HG03280 (cell line): ENCODE measurements around the gene ATXN1.
A peak's percentile ranks its signal among the peaks of the same experiment; 100 is the strongest.

Experiments
- ATAC-seq: cut with Tn5 transposase; IDR thresholded peaks from one replicate; pipeline ENCODE4 v1.9.1; 2021; ENCODE audit warnings: mild to moderate bottlenecking, moderate library complexity; ENCODE audit not compliant: unreplicated experiment

Gene ATXN1

GRCh38 chr6:16326971-16327776, 434.1 kb downstream of the ATXN1 start:
- no peak for ATAC-seq

DNA sequence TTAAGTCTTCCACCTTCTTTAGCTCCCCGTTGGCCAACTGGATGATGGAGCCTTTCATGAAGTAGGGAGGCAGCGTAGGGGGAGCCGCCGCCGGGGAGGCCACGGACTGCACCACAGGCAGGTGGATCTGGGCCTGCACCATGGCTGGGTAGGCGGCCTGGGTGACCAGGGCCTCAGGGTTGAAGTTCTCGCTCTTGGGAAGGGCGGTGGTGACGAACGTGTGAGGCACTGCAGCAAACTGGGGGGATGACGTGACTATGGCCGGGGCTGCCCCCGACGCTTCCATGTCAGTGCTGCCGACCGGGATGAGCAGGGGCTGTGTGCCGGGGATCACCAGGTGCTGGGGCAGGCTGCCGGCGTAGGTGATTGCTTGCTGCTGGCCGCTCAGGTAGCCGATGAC, 434.7 kb downstream of the ATXN1 start:
- no peak for ATAC-seq

DNA sequence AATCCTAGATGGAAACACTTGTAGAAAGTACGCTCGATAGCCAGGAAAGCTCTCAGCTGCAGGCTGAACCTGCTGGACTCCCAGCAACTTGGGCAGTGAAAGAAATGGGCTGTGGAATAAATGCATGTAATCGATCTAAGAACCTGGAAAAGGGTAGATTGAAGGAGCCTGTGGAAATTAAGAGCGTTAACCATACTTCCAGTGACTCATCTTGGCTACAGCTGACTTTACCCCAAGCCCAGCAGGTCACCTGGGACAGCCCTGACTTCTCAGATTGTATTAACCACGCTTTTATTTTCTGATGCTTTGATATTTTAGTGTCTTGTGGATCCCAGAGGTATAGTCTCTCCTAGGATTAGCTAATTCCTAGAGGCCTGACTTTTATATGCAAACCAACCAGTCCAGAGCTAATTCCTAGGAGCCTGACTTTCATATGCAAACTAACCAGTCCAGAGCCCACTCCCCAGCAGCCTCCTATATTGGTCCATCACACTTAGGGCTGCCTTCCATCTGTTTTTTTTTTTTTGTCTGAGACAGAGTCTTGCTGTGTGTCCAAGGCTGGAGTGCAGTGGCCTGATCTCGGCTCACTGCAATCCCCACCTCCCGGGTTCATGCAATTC, 436.5 kb downstream of the ATXN1 start:
- ATAC-seq, result no peak

DNA sequence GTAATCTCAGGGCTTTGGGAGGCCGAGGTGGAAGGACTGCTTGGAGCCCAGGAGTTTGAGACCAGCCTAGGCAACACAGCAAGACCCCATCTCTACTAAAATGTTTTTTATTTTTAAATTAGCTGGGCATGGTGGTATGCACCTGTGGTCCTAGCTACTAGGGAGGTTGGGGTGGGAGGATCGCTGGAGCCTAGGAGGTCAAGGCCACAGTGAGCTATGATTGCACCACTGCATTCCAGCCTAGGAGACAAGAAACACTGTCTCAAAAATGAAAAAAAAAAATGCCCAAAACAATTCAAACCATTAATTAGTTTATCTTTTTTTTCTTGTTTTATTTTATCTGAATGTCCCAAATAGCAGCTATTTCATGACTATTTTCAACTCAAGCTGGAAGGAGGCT, 437.1 kb downstream of the ATXN1 start:
- ATAC-seq, result no peak

DNA sequence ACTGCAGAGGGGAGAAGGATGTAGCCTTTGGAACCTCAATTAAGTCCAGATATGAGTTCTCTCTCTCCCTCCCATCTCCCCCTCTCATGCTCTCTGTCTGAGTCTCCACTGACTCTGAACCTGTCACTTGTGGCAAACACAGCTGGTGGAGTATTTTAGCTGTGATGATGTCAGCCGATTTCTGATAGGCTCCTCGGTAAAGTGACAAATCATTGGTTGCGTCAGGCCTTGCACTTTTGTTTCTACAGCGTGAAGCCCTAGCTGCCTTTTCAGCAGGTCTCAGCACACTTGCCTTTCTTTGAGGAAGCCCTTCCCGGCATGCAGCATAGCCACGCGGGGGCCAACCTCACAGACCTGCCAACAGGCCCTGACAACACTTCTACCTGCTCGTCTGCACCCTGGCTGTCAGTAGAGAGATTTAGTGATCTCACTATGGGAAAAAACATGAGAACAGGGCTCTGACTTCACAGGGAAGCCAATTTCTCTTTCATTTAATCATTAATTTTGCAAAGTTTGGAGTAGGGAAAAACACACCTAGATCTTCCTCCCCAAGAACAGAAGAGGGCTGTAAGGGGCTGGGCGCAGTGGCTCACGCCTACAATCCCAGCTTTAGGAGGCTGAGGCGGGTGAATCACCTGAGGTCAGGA, 438.5 kb downstream of the ATXN1 start:
- peak; percentile 88 for ATAC-seq

GRCh38 chr6:16321826-16322225, 439.4 kb downstream of the ATXN1 start:
- no peak for ATAC-seq

GRCh38 chr6:16321341-16321710, 439.9 kb downstream of the ATXN1 start:
- no peak for ATAC-seq

- no peak for ATAC-seq
Measured at GRCh38 chr6:16320533-16321340, 440.5 kb downstream of the ATXN1 start.

GRCh38 chr6:16319813-16320532, 441.3 kb downstream of the ATXN1 start:
- ATAC-seq, result peak; percentile 51

- no peak for ATAC-seq
Measured at GRCh38 chr6:16318953-16319720, 442.1 kb downstream of the ATXN1 start.

DNA sequence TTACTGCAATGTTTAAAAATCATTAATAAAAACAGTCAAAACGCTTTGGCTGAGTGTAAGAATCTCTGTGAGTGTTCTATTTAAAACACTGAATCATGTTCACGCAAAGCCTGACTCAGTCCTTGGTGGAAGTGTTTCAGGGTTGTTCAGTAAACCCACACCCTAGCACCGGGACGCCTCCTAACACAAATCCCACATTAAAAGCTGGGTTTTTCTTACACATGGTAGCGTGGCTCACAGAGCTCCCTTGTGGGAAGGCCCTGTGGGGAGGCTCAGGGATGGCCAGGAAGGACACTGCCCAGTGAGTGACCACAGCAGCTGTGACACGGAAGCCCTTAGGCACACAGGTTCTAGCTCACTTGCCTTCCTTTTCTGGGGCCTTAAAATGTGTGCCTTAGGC, 442.7 kb downstream of the ATXN1 start:
- ATAC-seq, result no peak

DNA sequence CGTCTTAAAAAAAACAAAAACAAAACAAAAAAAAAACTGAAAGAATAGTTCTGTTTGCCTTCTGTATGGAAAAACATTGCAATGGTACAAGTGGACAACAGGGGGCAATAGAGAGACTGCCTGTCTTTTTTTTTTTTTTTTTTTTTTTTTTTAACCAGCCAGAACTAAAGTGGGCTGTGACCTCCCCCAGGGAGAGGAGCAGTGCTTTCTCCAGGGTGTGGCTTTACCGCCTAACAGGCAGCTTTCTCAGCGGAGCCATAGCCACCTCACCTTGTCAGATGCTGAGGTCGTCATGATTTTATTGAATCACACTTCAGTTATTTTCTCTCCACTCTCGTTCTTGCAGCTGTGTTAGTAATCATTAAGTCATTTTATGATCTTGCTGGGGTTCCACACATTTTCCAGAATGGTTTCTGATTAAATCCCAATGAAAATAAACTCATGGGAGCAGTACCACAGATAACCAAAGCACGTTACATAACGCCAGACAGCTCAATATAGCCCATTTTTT, 444.5 kb downstream of the ATXN1 start:
- ATAC-seq, result no peak

DNA sequence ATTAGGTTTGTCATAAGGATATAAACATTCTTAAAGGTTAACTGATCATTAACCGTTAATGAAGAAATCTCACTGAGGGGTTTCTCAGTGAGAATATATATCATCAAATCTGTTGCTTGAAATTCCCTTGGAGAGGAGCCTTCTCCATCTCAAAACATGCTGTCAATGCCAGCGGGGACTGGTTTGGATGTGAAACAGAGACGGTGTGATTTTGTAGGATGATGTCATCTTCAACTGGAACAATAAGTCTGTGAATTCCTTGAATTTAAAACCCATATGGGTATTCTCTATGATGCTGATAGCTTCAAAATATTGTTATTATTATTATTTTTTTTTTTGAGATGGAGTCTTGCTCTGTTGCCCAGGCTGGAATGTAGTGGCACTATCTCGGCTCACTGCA, 447.0 kb downstream of the ATXN1 start:
- ATAC-seq, result no peak

DNA sequence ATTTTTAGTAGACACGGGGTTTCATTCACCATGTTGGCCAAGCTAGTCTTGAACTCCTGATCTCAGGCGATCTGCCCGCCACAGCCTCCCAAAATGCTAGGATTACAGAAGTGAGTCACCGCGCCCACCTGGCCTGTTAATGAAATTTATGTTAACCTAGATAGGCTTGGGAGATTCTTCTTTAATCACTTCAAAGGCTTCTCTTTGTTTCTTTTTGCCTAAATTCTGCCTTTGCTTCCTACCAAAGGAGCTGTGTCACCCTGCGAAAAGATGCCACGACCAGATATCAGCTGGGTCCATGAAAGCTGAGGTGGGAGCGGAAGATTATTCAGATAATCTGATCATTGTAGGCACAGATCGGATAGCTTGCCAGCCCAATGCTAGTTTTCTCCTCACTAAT, 447.5 kb downstream of the ATXN1 start:
- ATAC-seq, result no peak

DNA sequence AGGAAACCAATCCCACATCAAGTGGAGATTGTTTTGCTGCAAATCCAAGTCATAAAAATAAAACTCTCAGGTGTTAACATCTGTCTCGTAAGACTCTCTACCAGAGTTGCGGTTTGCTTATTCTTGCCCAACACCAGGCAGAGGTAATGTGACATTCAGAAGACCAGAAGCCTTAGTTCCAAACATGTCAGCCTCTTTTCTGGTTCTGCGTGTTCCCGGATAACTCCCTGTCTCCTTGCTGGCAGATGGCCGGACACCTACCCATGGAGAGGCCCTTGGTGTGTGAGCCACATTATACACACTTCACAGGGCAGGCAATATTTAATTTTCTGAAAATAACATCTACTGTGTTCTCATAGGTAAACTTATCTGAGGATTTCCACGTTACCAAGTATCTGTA, 449.5 kb downstream of the ATXN1 start:
- no peak for ATAC-seq

- ATAC-seq, result no peak
Measured at GRCh38 chr6:16306334-16306733, 454.9 kb downstream of the ATXN1 start.

DNA sequence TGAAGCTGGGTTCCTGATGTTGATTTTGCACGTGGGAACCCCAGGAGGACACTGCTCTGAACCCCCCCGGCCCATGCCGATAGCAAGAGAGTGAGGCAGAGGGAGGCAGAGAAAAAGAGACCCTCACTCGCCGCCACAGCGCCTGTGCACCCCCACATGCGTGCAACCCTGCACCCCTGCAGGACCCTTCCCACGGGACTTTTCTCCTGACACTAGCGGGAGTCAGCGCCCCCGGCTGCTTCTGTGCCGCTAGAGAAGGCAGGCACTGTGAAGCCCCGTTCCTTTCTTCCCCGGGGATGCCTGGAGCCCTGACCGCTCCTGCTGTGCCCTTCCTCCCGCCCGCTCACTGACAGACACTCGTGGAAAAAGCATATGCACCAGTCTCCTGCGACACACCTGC, 455.5 kb downstream of the ATXN1 start:
- peak; percentile 16 for ATAC-seq

GRCh38 chr6:16305246-16305725, 456.0 kb downstream of the ATXN1 start:
- ATAC-seq, result peak; percentile 70

DNA sequence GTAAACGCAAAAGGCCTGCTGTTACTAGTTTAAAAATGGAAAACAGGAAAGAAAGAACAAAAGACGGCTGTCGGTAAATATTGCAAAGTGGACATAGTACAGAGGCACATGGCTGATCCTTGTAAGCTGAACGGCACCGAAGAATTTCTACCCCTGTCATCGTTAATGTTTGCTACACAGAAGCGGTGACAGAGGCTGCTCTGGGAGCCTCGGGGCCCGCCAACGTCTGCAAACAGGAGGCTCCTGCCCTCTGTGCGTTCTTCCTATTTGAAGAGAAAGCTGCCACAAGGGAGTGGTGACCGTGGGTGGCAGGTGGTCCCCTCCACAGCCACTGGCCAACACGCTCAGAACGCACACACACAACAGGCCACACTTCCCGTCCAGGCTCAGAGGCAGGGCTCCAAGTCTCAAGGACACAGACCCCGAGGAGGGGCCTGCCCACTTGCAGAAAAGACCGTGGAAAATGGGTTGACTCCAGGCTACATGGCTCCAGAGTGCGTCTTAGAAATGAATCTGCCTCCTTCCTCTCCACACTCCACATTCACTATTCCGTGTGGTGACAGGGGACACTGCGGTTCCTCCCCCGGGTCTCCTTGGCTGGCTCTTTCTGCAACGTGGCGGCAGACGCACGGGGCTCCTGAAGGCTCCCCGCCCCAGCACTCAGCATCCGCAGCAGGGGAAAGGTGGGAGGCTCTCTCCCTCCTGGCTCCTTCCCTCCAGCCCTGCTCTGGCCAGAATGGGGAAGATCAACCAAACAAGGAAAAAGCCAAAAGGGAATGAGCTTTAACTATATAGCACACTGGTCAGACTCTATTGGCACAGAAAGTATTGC, 458.3 kb downstream of the ATXN1 start:
- ATAC-seq, result no peak
